Measurements from ENCODE around the gene PLSCR1. TPM values are rescaled to one million over a fixed set of nuclear protein-coding genes. Genes with fewer than 3 reads are reported as not detected.

Gene PLSCR1
- total RNA-seq, 4 donors from 2014 or later: 16.6 to 42.0 (median 23.9) TPM

DNA sequence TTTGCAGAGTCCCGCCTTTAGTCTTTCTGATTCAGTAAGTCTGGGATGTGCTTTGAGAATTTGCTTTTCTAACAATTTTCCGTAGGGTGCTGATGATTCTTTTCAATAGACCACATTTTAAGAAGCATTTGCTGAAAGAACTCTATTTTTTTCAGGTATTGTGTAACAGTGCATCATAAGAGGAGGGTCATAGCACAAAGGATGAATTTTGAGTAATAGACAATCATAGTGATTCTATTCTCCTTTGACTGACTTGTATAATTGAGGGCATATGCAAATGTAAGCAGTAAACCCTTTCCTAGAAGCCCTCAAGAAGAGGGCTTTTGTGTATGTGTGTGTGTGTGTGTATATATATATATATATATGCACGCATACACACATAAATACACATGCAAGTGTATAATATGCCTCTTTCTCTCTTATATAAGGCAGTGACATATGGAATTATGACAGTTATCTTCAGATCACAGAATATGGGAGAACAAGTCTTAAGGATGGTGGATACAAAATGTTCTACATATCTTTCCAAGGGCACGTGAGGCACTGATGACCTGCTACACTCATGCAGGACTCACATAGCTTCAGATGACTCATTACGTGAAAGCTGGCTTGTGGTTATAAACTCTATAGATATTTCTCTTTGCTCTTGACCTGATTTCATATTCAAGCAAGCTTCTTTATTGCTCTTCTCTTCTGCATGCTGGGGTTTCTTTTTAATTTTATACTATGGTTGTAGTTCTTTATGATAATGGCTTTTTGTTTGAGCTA, 6.5 kb upstream of the PLSCR1 start:
- Histone ChIP-seq H3K4me1 (no peaks in the 10 kb centered on the region), H3K36me3 (no peaks in the 10 kb centered on the region), H3K9me3 (no peaks in the 10 kb centered on the region), H3K27ac (no peak overlapping the region), H3K4me3 (no peak overlapping the region), H3K27me3 (no peaks in the 10 kb centered on the region)
- 82% methylated on average over 5 of the region's 5 CpGs for WGBS
- TF ChIP-seq POLR2A (IDR thresholded peaks at IDR 0.05): no peak
- TF ChIP-seq EP300 (IDR thresholded peaks at IDR 0.05): no peak
- no peak for TF ChIP-seq CTCF (IDR thresholded peaks at IDR 0.05)
- TF ChIP-seq POLR2AphosphoS5 (IDR thresholded peaks at IDR 0.05): no peak
- DNase-seq (ENCODE audit: low spot score in 2 of 2): no peak

DNA sequence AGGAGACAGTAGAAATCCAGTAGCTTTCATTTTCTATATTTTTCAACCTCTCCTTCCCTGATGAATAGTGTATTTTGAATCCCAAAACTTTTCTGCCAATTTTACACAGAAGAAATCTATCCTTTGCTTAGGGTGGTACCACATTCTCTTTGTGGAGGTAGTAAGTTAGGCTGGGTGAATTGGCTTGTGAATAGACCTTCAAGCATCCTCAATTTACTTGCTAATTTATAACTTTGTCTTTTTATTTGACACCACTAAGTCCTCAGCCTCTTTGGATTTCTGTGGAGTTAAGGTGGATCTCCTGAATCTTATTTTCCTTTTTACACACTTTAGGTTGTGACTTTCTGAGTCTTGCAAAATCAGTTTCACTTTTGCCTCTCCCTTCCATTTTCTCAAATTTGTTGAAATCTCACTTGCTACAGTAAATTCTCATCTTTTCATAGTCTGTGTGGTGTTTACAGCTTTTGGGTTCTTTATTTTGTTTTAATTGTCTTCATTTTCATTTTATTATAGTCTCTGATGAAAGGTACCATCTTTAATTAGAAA, 5.7 kb upstream of the PLSCR1 start:
- DNase-seq (ENCODE audit: low spot score in 2 of 2): no peak
- no peak for TF ChIP-seq POLR2AphosphoS5 (IDR thresholded peaks at IDR 0.05)
- TF ChIP-seq POLR2A (IDR thresholded peaks at IDR 0.05): no peak
- TF ChIP-seq EP300 (IDR thresholded peaks at IDR 0.05): no peak
- TF ChIP-seq CTCF (IDR thresholded peaks at IDR 0.05): no peak
- H3K9me3 ChIP-seq: no peaks in the 10 kb centered on the region
- H3K36me3 ChIP-seq: no peaks in the 10 kb centered on the region
- no peak overlapping the region for H3K4me3 ChIP-seq
- no peaks in the 10 kb centered on the region for H3K27me3 ChIP-seq
- H3K27ac ChIP-seq: no peak overlapping the region
- peaks cover 1% of the 10 kb centered on the region for H3K4me1 ChIP-seq

- Histone ChIP-seq H3K4me1 (peaks cover 16% of the 10 kb centered on the region), H3K27ac (no peak overlapping the region), H3K36me3 (no peaks in the 10 kb centered on the region), H3K9me3 (no peaks in the 10 kb centered on the region), H3K4me3 (no peak overlapping the region), H3K27me3 (no peaks in the 10 kb centered on the region)
- DNase-seq (ENCODE audit: low spot score in 2 of 2): no peak
- TF ChIP-seq POLR2AphosphoS5 (IDR thresholded peaks at IDR 0.05): no peak
- TF ChIP-seq EP300 (IDR thresholded peaks at IDR 0.05): no peak
- no peak for TF ChIP-seq POLR2A (IDR thresholded peaks at IDR 0.05)
- TF ChIP-seq CTCF (IDR thresholded peaks at IDR 0.05): no peak
Measured at GRCh38 chr3:146547235-146547835, 2.9 kb upstream of the PLSCR1 start.

DNA sequence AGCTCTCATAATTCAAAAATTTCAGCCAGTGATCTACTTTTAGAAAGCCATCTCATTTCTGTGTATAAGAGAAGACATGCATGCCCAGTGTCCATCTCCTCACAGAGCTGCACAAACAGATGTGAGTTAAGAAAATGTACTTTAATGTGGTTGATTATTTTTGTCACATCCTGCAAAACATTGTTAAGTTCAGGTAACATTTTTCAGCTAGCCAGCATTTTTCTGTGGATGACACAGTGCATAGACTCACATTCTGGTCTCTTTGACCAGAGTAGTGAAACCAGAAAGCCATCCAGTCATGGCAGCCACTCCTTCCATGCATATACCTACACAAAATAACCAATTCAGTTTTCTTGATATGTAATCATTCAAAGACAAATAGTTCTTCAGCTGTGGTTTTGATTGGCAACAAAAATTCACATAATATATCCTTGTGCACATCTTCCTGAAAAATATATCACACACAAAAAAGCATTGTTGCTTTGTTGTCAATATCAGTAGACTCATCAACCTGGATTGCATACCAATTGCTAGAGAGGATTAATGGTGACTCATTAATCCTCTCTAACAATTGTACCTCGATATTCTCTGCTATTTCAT, 2.1 kb upstream of the PLSCR1 start:
- no peaks in the 10 kb centered on the region for H3K36me3 ChIP-seq
- TF ChIP-seq EP300 (IDR thresholded peaks at IDR 0.05): no peak
- TF ChIP-seq POLR2A (IDR thresholded peaks at IDR 0.05): no peak
- no peak for TF ChIP-seq CTCF (IDR thresholded peaks at IDR 0.05)
- TF ChIP-seq POLR2AphosphoS5 (IDR thresholded peaks at IDR 0.05): no peak
- peaks cover 25% of the 10 kb centered on the region for H3K4me1 ChIP-seq
- WGBS: 69% methylated on average over 1 of the region's 1 CpG
- H3K4me3 ChIP-seq: no peak overlapping the region
- no peaks in the 10 kb centered on the region for H3K9me3 ChIP-seq
- no peak overlapping the region for H3K27ac ChIP-seq
- DNase-seq (ENCODE audit: low spot score in 2 of 2): no peak
- H3K27me3 ChIP-seq: no peaks in the 10 kb centered on the region

DNA sequence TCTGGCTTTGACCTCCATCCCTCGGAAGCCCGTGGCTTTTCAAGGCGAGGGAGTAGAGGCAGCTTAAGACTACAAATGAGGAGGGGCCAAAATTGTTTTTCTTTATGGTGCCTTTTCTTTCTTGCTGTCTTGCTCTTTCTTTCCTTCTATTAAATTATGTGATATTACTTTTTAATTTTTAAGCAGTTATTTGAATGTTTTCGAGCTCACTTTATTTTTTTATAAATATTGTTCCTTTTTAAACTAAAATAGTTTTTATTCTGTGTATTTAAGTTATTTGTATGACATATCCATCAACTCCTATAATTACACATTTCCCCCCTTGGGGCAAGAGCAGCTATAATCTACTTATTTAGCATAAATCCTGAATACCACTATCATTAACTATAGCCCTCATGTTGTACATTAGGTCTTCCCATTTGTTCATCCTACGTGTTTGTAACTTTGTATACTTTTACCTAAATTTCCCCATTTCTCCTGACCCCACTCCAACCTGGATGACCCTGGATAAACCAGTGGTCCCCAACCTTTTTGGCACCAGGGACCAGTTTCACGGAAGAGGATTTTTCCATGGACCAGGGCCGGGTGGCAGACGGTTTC, 622 bp upstream of the PLSCR1 start:
- H3K4me1 ChIP-seq: peaks cover 38% of the 10 kb centered on the region
- 55% methylated on average over 8 of the region's 8 CpGs for WGBS
- peak overlapping the region; percentile 81 for H3K4me3 ChIP-seq
- H3K36me3 ChIP-seq: no peaks in the 10 kb centered on the region
- TF ChIP-seq POLR2AphosphoS5 (IDR thresholded peaks at IDR 0.05): no peak
- no peak for TF ChIP-seq POLR2A (IDR thresholded peaks at IDR 0.05)
- TF ChIP-seq EP300 (IDR thresholded peaks at IDR 0.05): no peak
- no peak for TF ChIP-seq CTCF (IDR thresholded peaks at IDR 0.05)
- no peaks in the 10 kb centered on the region for H3K9me3 ChIP-seq
- peak overlapping the region; percentile 97 for H3K27ac ChIP-seq
- no peaks in the 10 kb centered on the region for H3K27me3 ChIP-seq
- no peak for DNase-seq (ENCODE audit: low spot score in 2 of 2)
